HG03097 (cell line): ENCODE data around the gene CEP170B.
"Not testable (repeated sequence)": the region's sequence is repeated elsewhere in the genome, so short reads cannot be mapped to it uniquely, and the experiment has no call there.

Source experiments
- ATAC-seq: cut with Tn5 transposase; IDR thresholded peaks from one replicate; pipeline ENCODE4 v1.9.1; 2021; ENCODE audit not compliant: unreplicated experiment, low FRiP score

The CEP170B gene

DNA sequence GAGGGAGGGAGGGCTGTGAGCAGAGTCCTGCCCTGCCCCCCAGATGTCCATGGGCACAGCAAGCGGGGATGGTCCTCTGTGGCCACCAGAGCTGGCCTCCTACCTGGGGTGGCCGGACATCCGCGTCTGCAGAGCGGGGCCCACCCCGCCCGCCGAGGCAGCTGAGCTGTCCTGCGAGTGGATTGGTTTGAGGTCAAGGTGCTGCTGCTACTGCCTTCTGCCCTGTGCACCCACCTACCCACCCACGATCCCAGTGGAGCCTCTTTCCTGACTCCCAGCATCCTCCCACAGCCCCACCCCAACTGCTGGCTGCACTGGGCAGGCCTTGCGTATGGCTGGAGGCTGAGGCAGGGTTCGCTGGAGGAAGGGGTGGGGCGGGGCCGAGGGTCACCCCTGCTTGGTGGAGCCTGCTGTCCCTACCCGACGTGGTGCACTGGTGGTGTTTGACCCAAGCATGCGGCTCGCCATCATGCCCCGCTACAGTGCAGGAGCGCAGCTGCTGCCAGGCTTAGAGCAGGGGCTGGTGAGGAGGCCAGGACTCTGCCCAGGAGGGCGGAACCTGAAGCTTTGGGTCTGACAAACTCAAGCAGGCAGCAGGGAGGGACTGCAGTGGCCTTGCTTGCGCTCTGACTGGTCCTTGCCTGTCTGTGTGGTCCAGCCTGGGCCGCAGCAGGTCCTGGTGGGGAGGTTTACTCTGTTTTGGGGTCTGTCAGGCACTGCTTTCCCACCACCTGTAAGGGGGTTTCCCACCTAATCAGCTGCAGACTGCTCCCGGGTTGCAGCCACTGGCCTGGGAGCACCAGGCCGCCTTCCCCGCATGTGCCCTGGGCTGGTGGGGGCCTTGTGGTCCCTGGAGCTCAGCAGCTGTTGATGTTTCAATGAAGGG is 23.7 kb downstream of the CEP170B start:
- no peak for ATAC-seq

DNA sequence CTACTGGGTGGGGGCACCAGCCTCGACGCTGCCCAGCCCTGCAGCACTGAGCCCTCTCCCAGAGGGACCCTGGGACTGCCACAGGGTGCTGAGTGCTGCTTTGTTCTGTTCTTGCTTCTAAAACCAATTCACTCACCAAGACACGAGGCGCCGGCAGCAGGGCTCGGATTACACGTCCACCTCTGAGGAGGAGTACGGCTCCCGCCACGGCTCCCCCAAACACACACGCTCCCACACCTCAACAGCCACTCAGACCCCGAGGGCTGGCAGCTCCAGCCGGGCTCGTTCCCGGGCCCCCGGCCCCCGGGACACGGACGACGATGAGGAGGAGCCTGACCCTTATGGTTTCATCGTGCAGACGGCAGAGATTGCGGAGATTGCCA is 24.3 kb downstream of the CEP170B start:
- ATAC-seq, result no peak

DNA sequence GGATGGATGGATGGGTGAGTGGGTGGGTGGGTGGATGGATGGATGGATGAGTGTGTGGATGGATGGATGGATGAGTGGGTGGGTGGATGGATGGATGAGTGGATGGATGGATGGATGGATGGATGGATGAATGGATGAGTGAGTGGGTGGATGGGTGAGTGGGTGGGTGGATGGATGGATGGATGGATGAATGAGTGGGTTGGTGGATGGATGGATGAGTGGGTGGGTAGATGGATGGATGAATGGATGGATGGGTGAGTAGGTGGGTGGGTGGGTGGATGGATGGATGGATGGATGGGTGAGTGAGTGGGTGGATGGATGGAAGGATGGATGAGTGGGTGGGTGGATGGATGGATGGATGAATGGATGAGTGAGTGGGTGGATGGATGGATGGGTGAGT is 25.2 kb downstream of the CEP170B start:
- ATAC-seq, result not testable (repeated sequence)

DNA sequence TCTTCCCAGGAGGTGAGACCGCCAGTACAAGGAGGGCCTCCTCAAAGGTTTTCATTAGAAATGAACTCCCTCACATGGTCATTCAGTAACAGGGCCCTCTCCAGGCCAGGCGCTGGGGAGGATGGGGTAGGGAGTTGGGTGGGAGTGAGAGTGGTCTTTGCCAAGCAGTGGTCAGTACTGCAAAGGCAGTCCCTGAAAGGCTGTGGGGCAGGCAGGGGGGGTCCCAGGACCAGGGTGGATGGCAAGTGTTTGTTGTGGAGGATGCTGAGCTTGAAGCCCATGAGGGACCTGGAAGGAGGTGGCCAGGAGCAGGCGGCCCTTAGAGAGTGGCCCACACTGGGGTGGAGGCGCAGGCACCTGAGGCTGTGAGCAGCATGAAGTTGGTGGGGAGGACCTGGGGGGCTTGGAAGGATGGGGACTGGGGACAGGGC is 26.1 kb downstream of the CEP170B start:
- ATAC-seq, result no peak

DNA sequence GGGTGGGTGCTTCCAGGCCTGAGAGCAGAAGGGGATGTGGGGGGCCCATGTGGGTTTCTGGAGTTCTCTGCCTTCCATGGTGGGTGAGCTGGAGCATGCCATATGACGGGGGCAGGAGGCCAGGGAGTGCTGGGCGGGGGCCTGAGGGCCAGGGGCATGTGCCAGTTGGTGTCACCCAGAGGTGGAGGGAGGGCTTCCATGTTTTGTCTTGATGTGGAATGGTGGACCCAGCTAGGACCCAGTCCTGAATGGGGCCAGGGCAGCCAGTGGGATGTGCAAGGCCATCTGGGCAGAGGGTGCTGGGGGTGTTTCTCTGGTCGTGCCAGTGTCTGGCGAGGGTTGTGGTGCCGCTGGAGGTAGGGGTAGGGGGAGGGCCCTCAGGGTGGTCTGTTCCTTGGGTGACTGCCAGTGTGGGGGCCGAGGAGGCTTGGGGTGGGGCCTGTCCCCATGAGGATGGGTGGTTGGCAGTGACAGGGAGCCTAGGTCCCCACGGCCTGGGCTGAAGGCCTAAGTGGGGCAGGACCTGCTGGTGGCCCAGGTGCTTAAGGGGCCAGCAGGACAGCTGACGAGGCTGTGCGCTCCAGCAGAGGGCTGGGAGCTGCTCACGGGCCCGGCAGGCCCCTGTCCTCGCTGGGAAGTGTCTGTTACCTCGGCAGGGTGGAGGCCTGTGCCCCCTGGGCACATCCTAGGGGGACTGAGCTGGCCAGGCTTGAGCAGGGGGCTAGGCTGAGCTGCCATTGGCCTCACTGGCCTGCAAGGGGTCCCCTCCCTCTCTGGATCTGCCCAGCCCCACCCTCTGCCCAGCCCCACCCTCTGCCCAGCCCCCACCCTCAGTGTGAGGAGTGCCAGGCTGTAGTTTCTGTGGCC is 26.8 kb downstream of the CEP170B start:
- no peak for ATAC-seq

DNA sequence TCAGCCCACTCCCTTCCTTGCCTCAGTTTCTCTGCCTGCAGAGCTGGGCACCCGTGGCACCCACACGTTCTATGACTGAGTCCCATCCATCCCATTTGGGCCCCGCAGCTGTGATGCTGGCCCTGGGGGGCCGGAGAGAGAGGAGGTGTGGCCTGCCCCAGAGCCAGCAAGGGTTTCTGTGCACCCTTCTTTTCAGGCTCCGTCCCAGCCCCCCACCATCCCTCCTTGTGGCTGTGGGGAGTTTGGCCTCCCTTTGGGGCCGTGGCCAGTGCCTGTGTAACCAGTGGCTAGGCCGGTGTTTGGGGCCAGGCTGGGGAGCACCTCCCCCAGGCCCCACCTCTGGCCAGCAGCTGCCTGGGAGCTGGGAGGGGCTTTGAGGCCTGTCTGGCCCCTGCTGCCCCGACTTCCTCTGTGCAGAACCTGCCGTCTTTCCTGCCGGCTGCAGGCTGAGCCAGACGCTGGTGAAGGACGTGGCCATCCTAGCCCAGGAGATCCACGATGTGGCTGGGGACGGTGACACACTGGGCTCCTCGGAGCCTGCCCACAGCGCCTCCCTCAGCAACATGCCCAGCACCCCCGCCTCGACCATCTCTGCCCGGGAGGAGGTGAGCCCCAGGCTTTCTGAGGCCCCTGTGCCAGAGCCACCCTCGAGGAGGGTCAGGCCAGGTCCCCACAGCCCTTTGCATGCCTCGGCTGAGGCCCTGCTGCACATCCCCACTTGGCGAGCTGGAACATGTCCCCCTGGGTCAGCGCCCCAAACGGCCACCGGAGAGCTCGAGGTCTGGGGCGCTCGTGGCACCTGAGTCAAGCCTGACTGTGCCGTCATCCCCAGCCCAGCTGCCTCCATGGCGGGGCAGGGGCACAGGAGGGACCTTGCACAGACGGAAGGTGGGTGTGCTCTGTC is 27.7 kb downstream of the CEP170B start:
- ATAC-seq, result no peak

DNA sequence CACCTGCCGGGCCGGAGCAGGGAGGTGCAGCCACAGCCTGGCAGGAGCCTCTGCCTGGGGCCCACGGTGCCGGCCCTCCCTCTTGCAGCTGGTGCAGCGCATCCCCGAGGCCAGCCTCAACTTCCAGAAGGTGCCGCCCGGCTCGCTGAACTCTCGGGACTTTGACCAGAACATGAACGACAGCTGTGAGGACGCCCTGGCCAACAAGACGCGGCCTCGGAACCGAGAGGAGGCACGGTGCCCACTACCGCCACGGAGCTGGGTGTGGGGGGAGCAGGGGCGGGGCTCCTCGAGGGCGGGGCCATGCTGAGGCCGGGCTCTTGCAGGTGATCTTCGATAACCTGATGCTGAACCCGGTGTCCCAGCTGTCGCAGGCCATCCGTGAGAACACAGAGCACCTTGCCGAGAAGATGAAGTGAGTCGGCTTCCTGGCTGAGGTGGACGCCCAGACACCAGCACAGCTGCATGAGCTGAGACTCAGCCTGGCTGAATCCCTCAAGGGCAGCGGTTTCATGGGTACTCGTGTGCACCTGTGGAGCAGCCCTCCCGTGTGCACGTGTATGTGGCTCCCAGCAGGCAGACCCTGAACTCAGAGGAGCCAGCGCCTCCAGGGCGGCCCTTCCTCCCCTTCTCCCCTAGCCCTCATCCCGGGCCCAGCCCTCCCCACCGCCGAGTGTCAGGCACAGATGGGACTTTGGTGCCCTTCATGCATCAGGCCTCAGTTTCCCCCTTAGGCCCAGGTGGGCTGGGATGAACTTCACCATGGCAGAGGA is 28.6 kb downstream of the CEP170B start:
- ATAC-seq, result no peak

DNA sequence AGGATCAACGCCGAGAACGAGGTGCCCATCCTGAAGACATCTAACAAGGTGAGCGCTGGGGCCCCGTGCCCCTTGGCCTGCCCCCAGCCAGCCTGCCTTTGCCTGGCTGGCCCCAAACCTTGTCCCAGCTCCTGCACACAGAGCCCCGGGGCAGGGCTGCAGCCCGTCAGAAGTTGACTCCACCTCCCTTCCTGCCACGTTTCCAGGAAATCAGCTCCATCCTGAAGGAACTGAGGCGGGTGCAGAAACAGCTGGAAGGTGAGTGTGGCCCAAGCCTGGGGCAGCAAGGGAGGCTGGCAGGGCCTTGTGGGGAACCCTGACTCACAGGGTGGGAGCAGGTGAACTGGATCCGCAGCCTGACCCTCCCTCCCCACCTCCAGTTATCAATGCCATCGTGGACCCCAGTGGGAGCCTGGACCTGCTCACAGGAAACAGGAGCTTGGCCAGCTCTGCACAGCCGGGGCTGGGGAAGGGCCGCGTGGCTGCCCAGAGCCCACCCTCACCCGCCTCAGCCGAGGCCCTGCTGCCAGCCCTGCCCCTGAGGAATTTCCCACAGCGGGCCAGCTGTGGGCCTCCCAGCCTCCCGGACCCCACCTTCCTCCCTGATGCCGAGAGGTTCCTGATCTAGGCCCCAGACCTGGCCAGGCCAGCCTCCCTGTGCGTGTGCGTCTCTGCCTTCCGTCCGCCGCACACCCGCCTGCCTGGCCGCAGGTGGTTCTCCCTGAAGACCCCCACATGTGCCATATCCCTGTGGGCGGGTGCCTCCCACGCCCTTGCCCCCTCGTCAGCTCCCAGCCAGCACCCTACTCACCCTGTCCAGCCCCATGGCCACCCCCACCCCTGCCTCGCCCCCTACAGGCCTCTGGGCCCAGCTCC is 29.5 kb downstream of the CEP170B start:
- ATAC-seq, result no peak

DNA sequence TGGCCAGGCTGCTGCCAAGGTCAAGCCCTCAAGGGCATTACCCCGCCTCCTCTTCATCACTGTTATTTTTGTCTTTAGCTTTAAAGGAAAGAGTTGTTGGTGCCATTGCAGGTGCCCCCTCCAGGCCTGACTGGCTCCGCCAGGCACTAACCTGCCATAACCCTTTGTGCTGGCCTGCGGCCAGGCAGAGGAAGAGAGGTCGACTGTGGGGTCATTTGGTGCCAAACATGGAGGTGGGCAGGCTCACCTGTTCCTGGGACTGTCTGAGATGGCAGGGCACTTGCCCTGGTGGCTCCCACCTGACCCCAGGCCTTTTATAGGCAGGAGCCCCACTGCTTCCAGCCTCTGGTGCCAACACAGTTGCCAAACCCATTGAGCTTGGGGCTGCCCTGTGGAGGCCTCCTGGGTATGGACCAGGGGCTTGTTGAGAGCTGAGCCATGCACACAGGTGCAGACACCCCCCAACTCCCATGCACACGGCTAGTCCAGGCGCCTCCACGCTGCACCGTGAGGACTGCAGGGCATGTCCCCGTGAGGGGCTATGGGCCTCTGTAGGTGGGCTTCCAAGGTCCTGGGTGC is 30.2 kb downstream of the CEP170B start:
- ATAC-seq, result no peak

DNA sequence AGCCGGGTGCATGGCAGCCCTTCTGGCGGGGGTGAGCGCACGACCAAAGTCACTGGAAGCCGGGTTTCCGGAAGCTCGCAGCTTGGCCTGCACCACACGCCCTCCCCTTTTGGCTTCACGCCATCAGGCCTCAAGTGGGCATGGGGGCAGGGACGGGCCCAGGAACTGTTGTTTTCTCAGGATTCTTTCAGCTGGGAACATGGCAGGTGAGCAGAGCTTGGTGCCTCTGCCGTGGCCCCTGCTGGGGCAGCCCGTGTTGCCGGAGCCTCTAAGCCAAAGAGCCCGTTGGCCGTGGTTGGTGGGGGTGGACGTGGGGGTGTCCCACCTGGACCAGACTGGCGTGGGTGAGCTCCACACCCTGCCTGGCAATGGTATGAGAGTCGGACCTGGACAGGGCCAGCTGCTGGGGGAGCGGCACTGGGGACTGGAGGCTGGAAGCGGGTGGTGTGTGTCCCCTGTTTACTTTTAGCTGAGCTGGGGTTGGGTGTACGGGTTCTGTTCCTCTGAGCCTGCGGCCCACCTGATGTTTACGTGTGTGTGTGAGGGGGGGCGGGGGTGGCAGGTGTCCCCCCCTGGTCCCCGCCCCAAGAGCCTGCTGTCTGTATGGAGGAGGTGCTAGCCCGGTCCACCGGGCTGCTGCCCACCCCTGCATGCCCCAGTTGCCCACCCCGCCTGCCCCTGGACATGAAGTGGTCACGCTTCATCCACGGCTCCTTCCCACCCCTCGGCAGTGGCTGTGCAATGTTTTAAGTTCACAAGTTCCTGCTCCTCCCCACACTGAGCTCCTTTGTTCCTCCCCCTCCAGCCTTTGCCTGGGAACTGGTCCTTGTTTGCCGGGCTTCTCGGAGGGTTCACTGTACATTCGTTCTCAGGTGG is 31.0 kb downstream of the CEP170B start:
- ATAC-seq, result no peak

DNA sequence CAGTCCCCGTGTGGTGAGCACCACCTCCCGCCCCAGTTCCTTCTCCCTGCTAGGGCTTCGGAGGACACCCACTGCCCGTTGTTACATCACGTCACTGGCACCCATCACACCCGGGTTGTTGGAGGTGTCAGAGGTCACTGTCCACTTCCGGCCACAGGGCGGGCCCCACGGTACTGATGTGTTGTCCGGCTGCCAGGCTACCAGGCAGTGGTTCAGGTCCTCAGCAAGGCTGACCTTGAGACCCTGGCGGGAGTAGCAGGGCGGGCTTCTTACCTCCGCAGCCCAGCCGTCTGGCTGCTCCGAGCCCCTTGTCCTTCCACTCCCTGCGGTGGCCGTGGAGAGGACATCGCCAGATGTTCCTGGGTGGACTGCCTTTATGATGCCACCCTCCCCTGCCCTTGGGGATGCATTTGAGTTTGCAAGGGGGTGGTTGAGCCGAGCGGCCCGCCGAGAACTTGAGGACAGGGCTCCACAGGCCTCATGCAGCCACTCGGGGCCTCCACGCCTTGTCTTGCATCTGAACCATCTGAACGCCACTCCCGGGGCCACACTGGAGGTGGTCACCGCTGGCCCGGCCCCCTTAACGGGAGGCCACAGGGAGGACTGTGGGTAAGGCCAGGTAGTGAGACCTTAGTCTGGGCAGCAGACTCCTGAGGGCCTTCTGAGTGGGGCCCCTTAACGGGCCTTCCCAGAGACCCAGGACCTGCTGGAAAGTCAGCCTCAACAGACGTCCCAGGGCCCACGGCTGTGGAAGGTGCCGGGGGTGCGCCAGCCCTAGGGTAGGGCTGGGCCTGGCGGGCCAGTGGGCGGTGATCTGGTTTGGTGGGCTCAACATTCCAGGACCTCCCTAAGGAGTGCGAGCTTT is 32.5 kb downstream of the CEP170B start:
- ATAC-seq, result no peak

DNA sequence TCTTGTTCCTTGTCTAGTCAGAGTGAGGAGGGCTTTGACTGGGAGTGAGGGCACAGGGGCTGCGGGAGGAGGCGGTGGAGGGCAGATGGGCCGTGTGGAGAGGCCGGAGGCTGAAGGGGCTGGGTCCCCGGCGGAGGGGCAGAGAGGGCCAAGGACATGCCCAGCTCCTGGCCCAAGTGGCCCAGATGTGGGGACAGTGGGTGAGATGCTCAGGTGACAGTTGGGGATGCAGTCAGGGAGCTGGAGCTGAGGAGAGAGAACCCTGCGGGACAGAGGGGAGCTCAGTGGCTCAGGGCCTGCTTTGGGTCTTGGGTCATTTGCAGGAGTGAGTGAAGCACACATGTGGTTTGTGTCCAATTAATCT is 33.1 kb downstream of the CEP170B start:
- no peak for ATAC-seq

DNA sequence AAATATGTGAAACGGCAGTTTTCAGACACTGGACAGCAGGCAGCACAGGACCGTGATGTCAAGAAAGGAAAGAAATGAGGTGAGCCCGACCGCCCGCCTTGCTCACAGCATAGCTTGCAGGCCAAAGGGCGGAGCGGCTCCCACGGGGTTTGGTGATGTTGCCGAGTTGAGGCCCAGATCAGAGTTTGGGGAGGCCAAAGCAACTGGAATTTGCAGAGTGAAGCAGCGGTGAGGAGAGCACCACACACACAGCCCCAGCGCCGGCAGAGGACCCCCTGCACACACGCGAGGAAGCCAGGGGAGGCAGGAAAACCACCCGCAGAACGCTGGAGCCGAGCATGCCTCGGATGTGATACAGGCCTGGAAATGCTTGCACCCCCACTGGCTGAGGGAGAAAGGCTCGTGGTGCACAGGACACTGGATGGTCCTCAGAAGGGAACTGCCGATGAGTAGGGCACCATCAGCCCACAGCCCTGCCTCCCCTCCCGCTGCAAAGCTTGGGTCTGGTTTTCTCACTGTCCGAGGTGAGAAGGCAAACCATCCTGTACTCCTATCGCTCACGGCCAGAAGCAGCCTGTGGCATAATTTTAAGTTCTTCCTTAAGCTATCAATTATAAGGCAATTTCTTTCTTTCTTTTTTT is 33.9 kb downstream of the CEP170B start:
- ATAC-seq, result no peak

DNA sequence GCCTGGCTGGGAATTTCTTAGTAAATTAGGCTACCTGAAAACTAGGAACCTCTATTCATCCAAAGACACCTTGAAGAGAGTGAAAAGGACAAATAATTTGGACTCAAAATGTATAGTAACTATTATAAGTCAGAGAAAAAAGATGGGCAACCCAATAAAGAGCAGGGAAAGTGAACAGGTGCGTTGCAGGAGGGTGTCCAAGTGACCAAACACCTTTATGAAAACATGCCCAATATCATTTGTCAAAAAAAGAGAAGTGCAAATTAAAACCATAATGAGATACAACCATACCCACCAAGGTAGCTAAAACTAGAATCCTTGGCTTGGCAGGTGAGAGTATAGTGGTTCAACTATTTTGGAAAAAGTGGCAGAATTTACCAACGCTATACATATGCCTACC is 34.7 kb downstream of the CEP170B start:
- ATAC-seq, result no peak

DNA sequence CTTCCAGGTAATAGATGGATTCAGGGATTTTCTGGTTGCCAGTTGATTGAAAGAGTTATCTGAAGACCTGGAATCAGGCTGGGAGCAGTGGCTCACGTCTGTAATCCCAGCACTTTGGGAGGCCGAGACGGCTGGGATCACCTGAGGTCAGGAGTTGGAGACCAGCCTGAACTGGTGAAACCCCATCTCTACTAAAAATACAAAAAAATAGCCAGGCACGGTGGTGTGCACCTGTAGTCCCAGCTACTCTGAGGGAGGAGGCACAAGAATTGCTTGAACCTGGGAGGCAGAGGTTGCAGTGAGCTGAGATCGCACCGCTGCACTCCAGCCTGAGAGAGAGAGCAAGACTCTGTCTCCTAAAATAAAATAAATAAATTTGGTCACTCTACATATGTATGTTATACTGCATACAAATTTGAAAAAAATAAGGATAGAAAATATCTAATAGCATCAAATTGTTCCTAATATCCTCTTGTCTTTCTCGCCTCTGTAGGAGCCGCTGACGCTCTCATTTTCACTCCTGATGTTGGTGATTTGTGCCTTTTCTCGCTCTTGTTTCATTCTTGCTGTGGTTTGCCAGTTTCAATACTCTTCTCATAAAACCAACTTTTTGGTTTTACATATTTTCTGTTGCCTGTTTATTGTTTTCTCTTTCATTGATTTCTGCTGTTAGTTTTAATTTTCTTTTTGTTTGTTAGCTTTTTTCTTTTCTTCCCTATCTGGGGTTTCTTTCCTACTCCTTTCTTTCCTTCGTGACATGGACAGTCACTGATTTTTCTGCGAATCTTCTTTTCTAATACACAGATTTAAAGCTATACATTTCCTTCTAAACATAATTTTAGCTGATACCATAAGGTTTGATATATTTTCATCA is 35.8 kb downstream of the CEP170B start:
- ATAC-seq, result no peak
